ENCODE measurements around the gene MAU2.

MAU2 gene

GRCh38 chr19:19296953-19297689 lies 23.5 kb upstream of the MAU2 start:
- no peak for TF ChIP-seq ZNF274 (IDR thresholded peaks at IDR 0.05; ENCODE audit: low read depth, low read length)
- H3K4me3 ChIP-seq (ENCODE audit: low read length): no peak overlapping the region

- H3K4me3 ChIP-seq (ENCODE audit: low read length): no peak overlapping the region
- TF ChIP-seq ZNF274 (IDR thresholded peaks at IDR 0.05; ENCODE audit: low read depth, low read length): no peak
These were observed 22.9 kb upstream of the MAU2 start for GRCh38 chr19:19297759-19298158.

GRCh38 chr19:19300613-19301012 lies 20.0 kb upstream of the MAU2 start:
- H3K4me3 ChIP-seq (ENCODE audit: low read length): no peak overlapping the region
- no peak for TF ChIP-seq ZNF274 (IDR thresholded peaks at IDR 0.05; ENCODE audit: low read depth, low read length)

GRCh38 chr19:19303411-19303810 lies 17.2 kb upstream of the MAU2 start:
- no peak overlapping the region for H3K4me3 ChIP-seq (ENCODE audit: low read length)
- no peak for TF ChIP-seq ZNF274 (IDR thresholded peaks at IDR 0.05; ENCODE audit: low read depth, low read length)

GRCh38 chr19:19304186-19304965 lies 16.3 kb upstream of the MAU2 start:
- no peak overlapping the region for H3K4me3 ChIP-seq (ENCODE audit: low read length)
- no peak for TF ChIP-seq ZNF274 (IDR thresholded peaks at IDR 0.05; ENCODE audit: low read depth, low read length)

- no peak for TF ChIP-seq ZNF274 (IDR thresholded peaks at IDR 0.05; ENCODE audit: low read depth, low read length)
- H3K4me3 ChIP-seq (ENCODE audit: low read length): no peak overlapping the region
These were observed 15.6 kb upstream of the MAU2 start for GRCh38 chr19:19305066-19305465.

- TF ChIP-seq ZNF274 (IDR thresholded peaks at IDR 0.05; ENCODE audit: low read depth, low read length): no peak
- H3K4me3 ChIP-seq (ENCODE audit: low read length): no peak overlapping the region
These were observed 14.9 kb upstream of the MAU2 start for GRCh38 chr19:19305696-19306095.

- no peak for TF ChIP-seq ZNF274 (IDR thresholded peaks at IDR 0.05; ENCODE audit: low read depth, low read length)
- no peak overlapping the region for H3K4me3 ChIP-seq (ENCODE audit: low read length)
These were observed 14.4 kb upstream of the MAU2 start for GRCh38 chr19:19306191-19306590.

- H3K4me3 ChIP-seq (ENCODE audit: low read length): no peak overlapping the region
- no peak for TF ChIP-seq ZNF274 (IDR thresholded peaks at IDR 0.05; ENCODE audit: low read depth, low read length)
These were observed 12.3 kb upstream of the MAU2 start for GRCh38 chr19:19308373-19308772.

GRCh38 chr19:19315444-19315843 lies 5.2 kb upstream of the MAU2 start:
- TF ChIP-seq ZNF274 (IDR thresholded peaks at IDR 0.05; ENCODE audit: low read depth, low read length): no peak
- no peak overlapping the region for H3K4me3 ChIP-seq (ENCODE audit: low read length)

- TF ChIP-seq ZNF274 (IDR thresholded peaks at IDR 0.05; ENCODE audit: low read depth, low read length): no peak
- H3K4me3 ChIP-seq (ENCODE audit: low read length): no peak overlapping the region
These were observed 4.5 kb upstream of the MAU2 start for GRCh38 chr19:19316082-19316481.

- H3K4me3 ChIP-seq (ENCODE audit: low read length): peak overlapping the region; percentile 74
- TF ChIP-seq ZNF274 (IDR thresholded peaks at IDR 0.05; ENCODE audit: low read depth, low read length): no peak
These were observed 783 bp upstream of the MAU2 start for GRCh38 chr19:19319732-19320360.

- peak overlapping the region; percentile 74 for H3K4me3 ChIP-seq (ENCODE audit: low read length)
- TF ChIP-seq ZNF274 (IDR thresholded peaks at IDR 0.05; ENCODE audit: low read depth, low read length): no peak
These were observed 530 bp downstream of the MAU2 start for GRCh38 chr19:19321141-19321577.

- no peak overlapping the region for H3K4me3 ChIP-seq (ENCODE audit: low read length)
- TF ChIP-seq ZNF274 (IDR thresholded peaks at IDR 0.05; ENCODE audit: low read depth, low read length): no peak
These were observed 3.6 kb downstream of the MAU2 start for GRCh38 chr19:19324059-19324770.

Data from GM08714 (cell line).